Liver (tissue), 9 donors: ENCODE results near the gene LGALS4. TPM values are rescaled to one million over a fixed set of nuclear protein-coding genes. Genes with fewer than 3 reads are reported as not detected.
"Not testable (repeated sequence)": the region's sequence is repeated elsewhere in the genome, so short reads cannot be mapped to it uniquely, and the experiment has no call there.

Experiments
- DNase-seq: peaks from one replicate; pipeline ENCODE4 v3.0.0-alpha.2; 2017; ENCODE audit warnings: low spot score
- H3K27ac ChIP-seq, 2 donors: one replicate each; pipeline ENCODE4 v1.7.0; 2013; ENCODE audit warnings: inconsistent platforms in 2 of 2, low read length in 2 of 2, control low read depth in 1 of 2, low read depth in 1 of 2, mild to moderate bottlenecking in 1 of 2
- H3K27me3 ChIP-seq, 4 donors: one replicate each; pipeline versions ENCODE4 v1.6.1 to v1.7.0; 2013; ENCODE audit warnings: low read length in 3 of 4, inconsistent platforms in 1 of 4, mild to moderate bottlenecking in 1 of 4, moderate library complexity in 1 of 4; ENCODE audit not compliant: control insufficient read depth in 4 of 4, insufficient read depth in 4 of 4
- H3K36me3 ChIP-seq, 4 donors: one replicate each; pipeline versions ENCODE4 v1.6.1 to v1.7.0; 2013; ENCODE audit warnings: low read length in 3 of 4, mild to moderate bottlenecking in 3 of 4, low read depth in 1 of 4, moderate library complexity in 1 of 4; ENCODE audit not compliant: control insufficient read depth in 4 of 4, insufficient read depth in 3 of 4
- H3K4me1 ChIP-seq, 4 donors: one replicate each; pipeline versions ENCODE4 v1.6.1 to v1.7.0; 2013; ENCODE audit warnings: low read length in 3 of 4, mild to moderate bottlenecking in 3 of 4, moderate library complexity in 1 of 4; ENCODE audit not compliant: control insufficient read depth in 4 of 4, insufficient read depth in 4 of 4
- H3K4me3 ChIP-seq, 3 donors: one replicate each; pipeline versions ENCODE4 v1.6.1 to v1.7.0; 2013; ENCODE audit warnings: low read length in 3 of 3, control low read depth in 1 of 3, low read depth in 1 of 3, mild to moderate bottlenecking in 1 of 3
- H3K9ac ChIP-seq, 2 donors: one replicate each; pipeline ENCODE4 v1.7.0; 2013; ENCODE audit warnings: low read length in 2 of 2, mild to moderate bottlenecking in 2 of 2, moderate library complexity in 2 of 2, control low read depth in 1 of 2, low read depth in 1 of 2
- H3K9me3 ChIP-seq, 4 donors: one replicate each; pipeline versions ENCODE4 v1.6.1 to v1.7.0; 2013; ENCODE audit warnings: low read length in 3 of 4; ENCODE audit not compliant: control insufficient read depth in 4 of 4
- HNF4A ChIP-seq, 2 donors: conservative IDR thresholded peaks; 2 replicates each; pipeline ENCODE4 v1.6.1; 2016; ENCODE audit warnings: antibody characterized with exemption in 2 of 2, mild to moderate bottlenecking in 2 of 2
- JUND ChIP-seq, 2 donors: IDR thresholded peaks; 2 replicates each; pipeline ENCODE4 v1.6.1; 2016; ENCODE audit warnings: antibody characterized with exemption in 2 of 2
- RAD21 ChIP-seq, 2 donors: IDR thresholded peaks; 2 replicates each; pipeline ENCODE4 v1.6.1; 2016; ENCODE audit warnings: antibody characterized with exemption in 2 of 2, mild to moderate bottlenecking in 2 of 2
- RXRA ChIP-seq, 2 donors: IDR thresholded peaks; 2 replicates each; pipeline ENCODE4 v1.6.1; 2017 to 2018; ENCODE audit warnings: antibody characterized with exemption in 2 of 2, mild to moderate bottlenecking in 1 of 2
- SP1 ChIP-seq: IDR thresholded peaks from 2 replicates; pipeline ENCODE4 v1.6.1; 2018; ENCODE audit warnings: antibody characterized with exemption, mild to moderate bottlenecking
- YY1 ChIP-seq: IDR thresholded peaks from 2 replicates; pipeline ENCODE4 v1.6.1; 2016; ENCODE audit warnings: antibody characterized with exemption, mild to moderate bottlenecking
- WGBS: extraction: QIAGEN DNeasy Blood & Tissue Kit; methylation state at CpG from one replicate; pipeline ENCODE4 v1.1.7; 2013; 5-methylcytosine and 5-hydroxymethylcytosine counted together
- polyA plus RNA-seq, 2 donors: library from polyadenylated mRNA; stranded (reverse) in 1 of 2; unstranded in 1 of 2; fragments of 200-250 nt in 1 of 2; fragments of >200 nt in 1 of 2; fragmentation: Nextera tagmentation in 1 of 2; extraction: Ambion mirVana in 1 of 2; gene quantifications; one replicate each; pipeline versions ENCODE4 v1.2.1 to v1.2.3, GENCODE V29; 2013 to 2015
- total RNA-seq, 2 donors: library from RNA; depleted of rRNA; stranded (reverse); fragments of >200 nt; gene quantifications; one replicate each; pipeline ENCODE4 v1.2.3, GENCODE V29; 2014
- TF ChIP-seq, protein P1 (sequence below): IDR thresholded peaks from 2 replicates; pipeline ENCODE4 v1.6.1; 2016; ENCODE audit warnings: antibody characterized with exemption, mild to moderate bottlenecking
- TF ChIP-seq, protein P2 (sequence below): IDR thresholded peaks from 2 replicates; pipeline ENCODE4 v1.6.1; 2016; ENCODE audit warnings: antibody characterized with exemption
- TF ChIP-seq, protein P3 (sequence below): IDR thresholded peaks from 2 replicates; pipeline ENCODE4 v1.6.1; 2016; ENCODE audit warnings: antibody characterized with exemption
- TF ChIP-seq, protein P4 (sequence below): fragments of 150-350 bp; IDR thresholded peaks from 2 replicates; pipeline ENCODE4 v1.5.1; 2017; ENCODE audit warnings: improper control_type of control experiment, low read depth, low read length; ENCODE audit not compliant: missing input control
- donor health status: healthy.
- donor health status: healthy.
- donor health status: healthy.
- donor health status: healthy.
- donor health status: healthy.

LGALS4 gene
- total and polyA plus RNA-seq, 4 donors = 0.42 to 40.6 (median 12.1) TPM

DNA sequence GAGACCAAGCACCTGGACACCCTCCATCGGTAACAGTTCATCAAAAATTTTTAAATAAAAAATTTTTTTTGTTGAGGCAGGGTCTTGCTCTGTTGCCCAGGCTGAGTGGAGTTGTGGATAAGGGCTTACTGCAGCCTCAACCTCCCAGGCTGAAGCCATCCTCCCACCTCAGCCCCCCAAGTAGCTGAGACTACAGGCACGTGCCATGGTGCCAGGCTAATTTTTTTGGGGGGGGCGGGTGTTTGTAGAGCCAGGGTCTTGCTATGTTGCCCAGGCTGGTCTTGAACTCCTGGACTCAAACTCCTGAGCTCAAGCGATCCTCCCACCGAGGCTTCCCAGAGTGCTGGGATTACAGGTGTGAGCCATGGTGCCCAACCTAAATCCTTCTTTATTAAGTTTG is 19.1 kb downstream of the LGALS4 start (continued):
- TF ChIP-seq, protein P1, sequence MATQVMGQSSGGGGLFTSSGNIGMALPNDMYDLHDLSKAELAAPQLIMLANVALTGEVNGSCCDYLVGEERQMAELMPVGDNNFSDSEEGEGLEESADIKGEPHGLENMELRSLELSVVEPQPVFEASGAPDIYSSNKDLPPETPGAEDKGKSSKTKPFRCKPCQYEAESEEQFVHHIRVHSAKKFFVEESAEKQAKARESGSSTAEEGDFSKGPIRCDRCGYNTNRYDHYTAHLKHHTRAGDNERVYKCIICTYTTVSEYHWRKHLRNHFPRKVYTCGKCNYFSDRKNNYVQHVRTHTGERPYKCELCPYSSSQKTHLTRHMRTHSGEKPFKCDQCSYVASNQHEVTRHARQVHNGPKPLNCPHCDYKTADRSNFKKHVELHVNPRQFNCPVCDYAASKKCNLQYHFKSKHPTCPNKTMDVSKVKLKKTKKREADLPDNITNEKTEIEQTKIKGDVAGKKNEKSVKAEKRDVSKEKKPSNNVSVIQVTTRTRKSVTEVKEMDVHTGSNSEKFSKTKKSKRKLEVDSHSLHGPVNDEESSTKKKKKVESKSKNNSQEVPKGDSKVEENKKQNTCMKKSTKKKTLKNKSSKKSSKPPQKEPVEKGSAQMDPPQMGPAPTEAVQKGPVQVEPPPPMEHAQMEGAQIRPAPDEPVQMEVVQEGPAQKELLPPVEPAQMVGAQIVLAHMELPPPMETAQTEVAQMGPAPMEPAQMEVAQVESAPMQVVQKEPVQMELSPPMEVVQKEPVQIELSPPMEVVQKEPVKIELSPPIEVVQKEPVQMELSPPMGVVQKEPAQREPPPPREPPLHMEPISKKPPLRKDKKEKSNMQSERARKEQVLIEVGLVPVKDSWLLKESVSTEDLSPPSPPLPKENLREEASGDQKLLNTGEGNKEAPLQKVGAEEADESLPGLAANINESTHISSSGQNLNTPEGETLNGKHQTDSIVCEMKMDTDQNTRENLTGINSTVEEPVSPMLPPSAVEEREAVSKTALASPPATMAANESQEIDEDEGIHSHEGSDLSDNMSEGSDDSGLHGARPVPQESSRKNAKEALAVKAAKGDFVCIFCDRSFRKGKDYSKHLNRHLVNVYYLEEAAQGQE = no peak
- TF ChIP-seq SP1 = no peak
- TF ChIP-seq, protein P2, sequence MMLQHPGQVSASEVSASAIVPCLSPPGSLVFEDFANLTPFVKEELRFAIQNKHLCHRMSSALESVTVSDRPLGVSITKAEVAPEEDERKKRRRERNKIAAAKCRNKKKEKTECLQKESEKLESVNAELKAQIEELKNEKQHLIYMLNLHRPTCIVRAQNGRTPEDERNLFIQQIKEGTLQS = no peak

DNA sequence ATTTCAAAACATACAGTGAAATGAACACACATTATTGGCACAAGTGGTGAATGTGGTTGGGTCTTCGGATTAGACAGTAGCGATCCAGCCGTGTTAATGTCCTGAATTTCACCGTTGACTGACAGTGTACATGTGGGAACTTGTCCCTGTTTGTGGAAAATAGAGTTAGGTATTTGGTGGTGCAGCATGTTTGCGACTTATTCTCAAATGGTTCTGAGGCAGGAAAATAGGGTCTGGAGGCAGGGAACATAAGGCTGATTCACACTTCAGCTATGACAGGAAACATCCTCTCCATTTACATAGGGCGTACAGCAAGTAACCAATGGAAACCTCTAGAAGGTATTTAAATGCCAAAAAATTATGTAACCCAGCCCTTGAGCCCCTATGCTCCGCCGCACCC is 19.6 kb downstream of the LGALS4 start:
- 79% methylated on average over 8 of the region's 8 CpGs for WGBS
- no peak for DNase-seq
- TF ChIP-seq JUND (IDR thresholded peaks at IDR 0.05) = no peak
- Histone ChIP-seq H3K4me3 (no peak overlapping the region), H3K27ac (no peak overlapping the region), H3K36me3 (no peaks in the 10 kb centered on the region), H3K27me3 (no peaks in the 10 kb centered on the region), H3K9ac (no peak overlapping the region), H3K9me3 (no peaks in the 10 kb centered on the region), H3K4me1 (peaks cover 0 to 6% (median 2%) of the 10 kb centered on the region in 4 donors)

- no peaks in the 10 kb centered on the region for H3K36me3 ChIP-seq
- DNase-seq = peak; percentile 66
- no peak overlapping the region for H3K9ac ChIP-seq
- H3K27me3 ChIP-seq = no peaks in the 10 kb centered on the region
- H3K4me3 ChIP-seq = peak overlapping the region in 1 of 3 donors; percentile 15
- no peaks in the 10 kb centered on the region for H3K9me3 ChIP-seq
- WGBS = 22% methylated on average over 64 of the region's 71 CpGs
- peaks cover 0 to 6% (median 2%) of the 10 kb centered on the region in 4 donors for H3K4me1 ChIP-seq
- peak in 1 of 2 donors; percentile 65 for TF ChIP-seq RAD21 (IDR thresholded peaks at IDR 0.05)
- TF ChIP-seq YY1 = no peak
- TF ChIP-seq RXRA (IDR thresholded peaks at IDR 0.05) = peak in 1 of 2 donors; percentile 55
- TF ChIP-seq, protein P3, sequence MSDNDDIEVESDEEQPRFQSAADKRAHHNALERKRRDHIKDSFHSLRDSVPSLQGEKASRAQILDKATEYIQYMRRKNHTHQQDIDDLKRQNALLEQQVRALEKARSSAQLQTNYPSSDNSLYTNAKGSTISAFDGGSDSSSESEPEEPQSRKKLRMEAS = no peak
- peak in 1 of 2 donors; percentile 44 for TF ChIP-seq HNF4A (conservative IDR thresholded peaks at IDR 0.05)
- TF ChIP-seq, protein P4, sequence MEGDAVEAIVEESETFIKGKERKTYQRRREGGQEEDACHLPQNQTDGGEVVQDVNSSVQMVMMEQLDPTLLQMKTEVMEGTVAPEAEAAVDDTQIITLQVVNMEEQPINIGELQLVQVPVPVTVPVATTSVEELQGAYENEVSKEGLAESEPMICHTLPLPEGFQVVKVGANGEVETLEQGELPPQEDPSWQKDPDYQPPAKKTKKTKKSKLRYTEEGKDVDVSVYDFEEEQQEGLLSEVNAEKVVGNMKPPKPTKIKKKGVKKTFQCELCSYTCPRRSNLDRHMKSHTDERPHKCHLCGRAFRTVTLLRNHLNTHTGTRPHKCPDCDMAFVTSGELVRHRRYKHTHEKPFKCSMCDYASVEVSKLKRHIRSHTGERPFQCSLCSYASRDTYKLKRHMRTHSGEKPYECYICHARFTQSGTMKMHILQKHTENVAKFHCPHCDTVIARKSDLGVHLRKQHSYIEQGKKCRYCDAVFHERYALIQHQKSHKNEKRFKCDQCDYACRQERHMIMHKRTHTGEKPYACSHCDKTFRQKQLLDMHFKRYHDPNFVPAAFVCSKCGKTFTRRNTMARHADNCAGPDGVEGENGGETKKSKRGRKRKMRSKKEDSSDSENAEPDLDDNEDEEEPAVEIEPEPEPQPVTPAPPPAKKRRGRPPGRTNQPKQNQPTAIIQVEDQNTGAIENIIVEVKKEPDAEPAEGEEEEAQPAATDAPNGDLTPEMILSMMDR = peak; percentile 22
- H3K27ac ChIP-seq = no peak overlapping the region
Measured at GRCh38 chr19:38792250-38793111, 20.3 kb downstream of the LGALS4 start.

- no CpG with 5 or more reads among the region's 40 CpGs for WGBS
- not testable (repeated sequence) for H3K9ac ChIP-seq, DNase-seq, H3K9me3 ChIP-seq, H3K27ac ChIP-seq, H3K27me3 ChIP-seq, H3K36me3 ChIP-seq, H3K4me1 ChIP-seq, H3K4me3 ChIP-seq
Measured at GRCh38 chr19:38791451-38792064, 21.2 kb downstream of the LGALS4 start.

GRCh38 chr19:38790507-38791403 is 22.0 kb downstream of the LGALS4 start:
- not testable (repeated sequence) for H3K4me1 ChIP-seq, H3K36me3 ChIP-seq, DNase-seq, H3K27ac ChIP-seq, H3K27me3 ChIP-seq, H3K9me3 ChIP-seq, H3K9ac ChIP-seq, H3K4me3 ChIP-seq
- WGBS = 88% methylated on average over 17 of the region's 49 CpGs
